ENCODE results near the gene CLDN25. TPM values are rescaled to one million over a fixed set of nuclear protein-coding genes. Genes with fewer than 3 reads are reported as not detected.
"Not testable (repeated sequence)": the region's sequence is repeated elsewhere in the genome, so short reads cannot be mapped to it uniquely, and the experiment has no call there.

CLDN25 gene
- under 1 TPM in 5 of 10 donors, not detected in 5; 0.17 to 0.31 (median 0.22) TPM for polyA plus RNA-seq (ENCODE audit: insufficient read length in 10 of 10)
- long read RNA-seq, donor 1 = 0 reads
- long read RNA-seq, donor 2 = 0 reads
- long read RNA-seq, donor 3 = 0 reads
- long read RNA-seq, donor 4 = 0 reads
- long read RNA-seq, donor 5, partial matches to known transcripts = 0 of 1 reads
- long read RNA-seq, donor 5, other reads (novel, unspliced or antisense) = 0 of 1 reads
- long read RNA-seq, donor 6 = 0 reads
- long read RNA-seq, donor 7 = 0 reads
- long read RNA-seq, donor 8, partial matches to known transcripts = 0 of 1 reads
- long read RNA-seq, donor 8, other reads (novel, unspliced or antisense) = 0 of 1 reads
- long read RNA-seq, donor 9 = 0 reads

- DNase-seq = no peak
Measured at GRCh38 chr11:113779496-113779895, at the start of gene CLDN25. CLDN25 (plus strand) TSS chr11:113779796; CDS start chr11:113779796, 0 bp downstream.

- DNase-seq = peak; percentile 33 to 66 (median 52)
Measured at GRCh38 chr11:113730887-113731726, 48.5 kb upstream of the CLDN25 start.

GRCh38 chr11:113732092-113732491, 47.5 kb upstream of the CLDN25 start:
- DNase-seq = no peak

- no peak for DNase-seq
Measured at GRCh38 chr11:113736323-113736722, 43.3 kb upstream of the CLDN25 start.

- DNase-seq = no peak
Measured at GRCh38 chr11:113752932-113753331, 26.7 kb upstream of the CLDN25 start.

- DNase-seq = no peak
Measured at GRCh38 chr11:113760241-113760640, 19.4 kb upstream of the CLDN25 start.

- DNase-seq = not testable (repeated sequence)
Measured at GRCh38 chr11:113763040-113763439, 16.6 kb upstream of the CLDN25 start.

GRCh38 chr11:113764527-113765219, 14.9 kb upstream of the CLDN25 start:
- DNase-seq = no peak

- no peak for DNase-seq
Measured at GRCh38 chr11:113771964-113772363, 7.6 kb upstream of the CLDN25 start.

GRCh38 chr11:113773092-113773415, 6.5 kb upstream of the CLDN25 start:
- no peak for DNase-seq

- DNase-seq = peak; percentile 98 to 99 (median 99)
Measured at GRCh38 chr11:113773416-113774173, 6.0 kb upstream of the CLDN25 start, which contains the start of gene ZW10. ZW10 (minus strand) TSS chr11:113773692; CDS start chr11:113773666, 26 bp downstream.

GRCh38 chr11:113774174-113774503, 5.5 kb upstream of the CLDN25 start:
- DNase-seq = no peak

GRCh38 chr11:113778111-113778910, 1.3 kb upstream of the CLDN25 start:
- peak; percentile 24 to 32 (median 28) for DNase-seq

- no peak for DNase-seq
Measured at GRCh38 chr11:113781682-113782081, 2.1 kb downstream of the CLDN25 start.

GRCh38 chr11:113782134-113782533, 2.5 kb downstream of the CLDN25 start:
- no peak for DNase-seq

- not testable (repeated sequence) for DNase-seq
Measured at GRCh38 chr11:113789016-113789415, 9.4 kb downstream of the CLDN25 start.

GRCh38 chr11:113789675-113790320, 10.2 kb downstream of the CLDN25 start:
- DNase-seq = no peak

- DNase-seq = peak; percentile 31 to 64 (median 31)
Measured at GRCh38 chr11:113796663-113797259, 17.2 kb downstream of the CLDN25 start.

- no peak for DNase-seq
Measured at GRCh38 chr11:113802621-113803020, 23.0 kb downstream of the CLDN25 start.

GRCh38 chr11:113805640-113806039, 26.0 kb downstream of the CLDN25 start:
- DNase-seq = no peak
